Measurements from ENCODE around the gene PGAP3. TPM values are rescaled to one million over a fixed set of nuclear protein-coding genes. Genes with fewer than 3 reads are reported as not detected.
A peak's percentile ranks its signal among the peaks of the same experiment; 100 is the strongest.

Gene PGAP3
- total RNA-seq, 1 donor from 2014 or later, result 21.7 TPM

DNA sequence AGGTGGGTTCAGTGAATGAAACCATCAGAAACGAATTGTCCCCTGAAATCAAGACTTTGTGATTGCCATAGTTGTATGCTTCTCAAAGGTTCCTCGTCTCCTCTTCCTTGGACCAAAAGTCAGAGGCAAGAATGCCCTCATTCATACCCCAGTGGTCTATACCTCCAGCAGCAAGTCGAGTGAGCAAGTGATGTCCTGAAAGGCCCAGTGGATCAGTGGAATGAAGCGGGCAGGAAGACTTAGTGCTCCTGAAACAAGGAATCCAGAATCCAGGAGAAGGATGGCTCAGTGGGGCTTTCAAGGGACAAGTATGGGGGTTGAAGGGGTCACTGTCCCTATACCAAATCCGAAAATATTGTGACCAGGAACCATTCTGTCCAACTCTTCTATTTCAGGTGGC, 6.7 kb upstream of the PGAP3 start:
- Mint-ChIP-seq H3K27me3 (ENCODE audit: low read depth) (peaks cover 3% of the 10 kb centered on the region), H3K4me3 (peak overlapping the region; percentile 24), H3K36me3 (ENCODE audit: low read depth) (no peaks in the 10 kb centered on the region), H3K9me3 (no peaks in the 10 kb centered on the region), H3K4me1 (peaks cover 46% of the 10 kb centered on the region), H3K27ac (ENCODE audit: unreplicated experiment) (peak overlapping the region; percentile 78)
- TF ChIP-seq, protein P1, sequence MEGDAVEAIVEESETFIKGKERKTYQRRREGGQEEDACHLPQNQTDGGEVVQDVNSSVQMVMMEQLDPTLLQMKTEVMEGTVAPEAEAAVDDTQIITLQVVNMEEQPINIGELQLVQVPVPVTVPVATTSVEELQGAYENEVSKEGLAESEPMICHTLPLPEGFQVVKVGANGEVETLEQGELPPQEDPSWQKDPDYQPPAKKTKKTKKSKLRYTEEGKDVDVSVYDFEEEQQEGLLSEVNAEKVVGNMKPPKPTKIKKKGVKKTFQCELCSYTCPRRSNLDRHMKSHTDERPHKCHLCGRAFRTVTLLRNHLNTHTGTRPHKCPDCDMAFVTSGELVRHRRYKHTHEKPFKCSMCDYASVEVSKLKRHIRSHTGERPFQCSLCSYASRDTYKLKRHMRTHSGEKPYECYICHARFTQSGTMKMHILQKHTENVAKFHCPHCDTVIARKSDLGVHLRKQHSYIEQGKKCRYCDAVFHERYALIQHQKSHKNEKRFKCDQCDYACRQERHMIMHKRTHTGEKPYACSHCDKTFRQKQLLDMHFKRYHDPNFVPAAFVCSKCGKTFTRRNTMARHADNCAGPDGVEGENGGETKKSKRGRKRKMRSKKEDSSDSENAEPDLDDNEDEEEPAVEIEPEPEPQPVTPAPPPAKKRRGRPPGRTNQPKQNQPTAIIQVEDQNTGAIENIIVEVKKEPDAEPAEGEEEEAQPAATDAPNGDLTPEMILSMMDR (conservative IDR thresholded peaks at IDR 0.05), result no peak
- no peak for DNase-seq (ENCODE audit: low read depth, low spot score)

DNA sequence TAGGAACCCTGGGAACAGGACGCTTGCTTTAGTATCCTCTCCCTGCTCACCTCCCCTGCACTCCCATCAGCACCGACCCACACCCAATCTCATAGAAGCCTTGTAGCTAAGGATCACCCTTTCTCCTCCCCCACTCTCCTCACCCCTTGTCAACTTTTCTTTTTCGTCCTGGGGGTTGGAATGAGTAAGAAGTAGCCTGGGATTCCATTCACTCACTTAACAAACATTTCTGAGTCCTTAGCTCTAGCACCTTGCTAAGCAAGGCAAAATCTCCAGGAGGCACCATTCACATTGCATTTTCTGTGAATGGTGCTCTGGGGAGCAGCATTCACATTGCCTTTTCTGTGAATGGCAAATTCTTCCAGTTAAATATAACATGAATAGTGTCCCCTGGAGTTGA, 1.1 kb upstream of the PGAP3 start:
- TF ChIP-seq, protein P1 (conservative IDR thresholded peaks at IDR 0.05), result no peak
- peak overlapping the region; percentile 99 for H3K4me3 Mint-ChIP-seq
- H3K4me1 Mint-ChIP-seq, result peaks cover 21% of the 10 kb centered on the region
- H3K9me3 Mint-ChIP-seq, result peaks cover 3% of the 10 kb centered on the region
- no peak for DNase-seq (ENCODE audit: low read depth, low spot score)
- no peaks in the 10 kb centered on the region for H3K27me3 Mint-ChIP-seq (ENCODE audit: low read depth)
- H3K27ac Mint-ChIP-seq (ENCODE audit: unreplicated experiment), result peak overlapping the region; percentile 22
- peaks cover 2% of the 10 kb centered on the region for H3K36me3 Mint-ChIP-seq (ENCODE audit: low read depth)

DNA sequence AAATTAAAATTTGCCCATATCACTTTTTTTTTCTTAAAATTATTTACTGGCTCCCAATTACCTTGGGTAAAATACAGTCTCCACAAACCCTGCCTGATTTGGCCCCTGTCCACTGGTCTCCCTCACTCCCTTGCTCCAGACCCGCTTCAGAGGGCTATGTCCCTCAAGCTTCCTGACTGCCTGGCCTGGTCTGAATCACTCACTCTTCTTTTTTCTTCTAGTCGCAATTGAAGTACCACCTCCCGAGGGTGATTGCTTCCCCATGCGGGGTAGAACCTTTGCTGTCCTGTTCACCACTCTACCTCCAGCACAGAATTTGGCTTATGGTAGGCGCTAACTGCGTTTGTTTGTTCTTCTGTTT, 598 bp upstream of the PGAP3 start:
- Mint-ChIP-seq H3K4me1 (peaks cover 21% of the 10 kb centered on the region), H3K27ac (ENCODE audit: unreplicated experiment) (peak overlapping the region; percentile 99), H3K36me3 (ENCODE audit: low read depth) (peaks cover 3% of the 10 kb centered on the region), H3K27me3 (ENCODE audit: low read depth) (no peaks in the 10 kb centered on the region), H3K9me3 (peaks cover 3% of the 10 kb centered on the region), H3K4me3 (peak overlapping the region; percentile 99)
- DNase-seq (ENCODE audit: low read depth, low spot score), result no peak
- TF ChIP-seq, protein P1 (conservative IDR thresholded peaks at IDR 0.05), result no peak

DNA sequence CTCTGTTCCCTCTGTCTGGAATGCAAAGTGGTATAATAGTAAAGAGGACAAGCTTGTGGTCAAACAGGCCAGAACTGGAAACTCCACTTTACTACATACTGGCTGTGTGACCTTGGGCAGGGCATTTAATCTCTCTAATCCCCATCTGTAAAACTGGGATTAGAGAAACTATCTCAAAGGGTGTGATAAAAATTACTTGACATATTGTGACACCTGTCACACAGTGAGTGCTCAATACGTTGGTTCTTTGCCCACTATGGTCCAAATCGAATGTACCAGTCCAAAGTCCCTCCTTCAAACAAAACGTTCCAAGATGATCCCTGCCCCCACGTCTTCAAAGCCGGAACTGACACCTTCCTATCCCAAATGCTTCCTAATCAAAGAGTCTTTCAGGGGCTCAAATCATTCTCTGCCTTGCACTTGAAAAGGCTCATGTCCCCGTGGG, 734 bp downstream of the PGAP3 start:
- Mint-ChIP-seq H3K4me3 (peak overlapping the region; percentile 99), H3K27ac (ENCODE audit: unreplicated experiment) (no peak overlapping the region), H3K4me1 (peaks cover 21% of the 10 kb centered on the region), H3K36me3 (ENCODE audit: low read depth) (peaks cover 7% of the 10 kb centered on the region), H3K9me3 (peaks cover 3% of the 10 kb centered on the region), H3K27me3 (ENCODE audit: low read depth) (no peaks in the 10 kb centered on the region)
- TF ChIP-seq, protein P1 (conservative IDR thresholded peaks at IDR 0.05), result no peak
- DNase-seq (ENCODE audit: low read depth, low spot score), result no peak

DNA sequence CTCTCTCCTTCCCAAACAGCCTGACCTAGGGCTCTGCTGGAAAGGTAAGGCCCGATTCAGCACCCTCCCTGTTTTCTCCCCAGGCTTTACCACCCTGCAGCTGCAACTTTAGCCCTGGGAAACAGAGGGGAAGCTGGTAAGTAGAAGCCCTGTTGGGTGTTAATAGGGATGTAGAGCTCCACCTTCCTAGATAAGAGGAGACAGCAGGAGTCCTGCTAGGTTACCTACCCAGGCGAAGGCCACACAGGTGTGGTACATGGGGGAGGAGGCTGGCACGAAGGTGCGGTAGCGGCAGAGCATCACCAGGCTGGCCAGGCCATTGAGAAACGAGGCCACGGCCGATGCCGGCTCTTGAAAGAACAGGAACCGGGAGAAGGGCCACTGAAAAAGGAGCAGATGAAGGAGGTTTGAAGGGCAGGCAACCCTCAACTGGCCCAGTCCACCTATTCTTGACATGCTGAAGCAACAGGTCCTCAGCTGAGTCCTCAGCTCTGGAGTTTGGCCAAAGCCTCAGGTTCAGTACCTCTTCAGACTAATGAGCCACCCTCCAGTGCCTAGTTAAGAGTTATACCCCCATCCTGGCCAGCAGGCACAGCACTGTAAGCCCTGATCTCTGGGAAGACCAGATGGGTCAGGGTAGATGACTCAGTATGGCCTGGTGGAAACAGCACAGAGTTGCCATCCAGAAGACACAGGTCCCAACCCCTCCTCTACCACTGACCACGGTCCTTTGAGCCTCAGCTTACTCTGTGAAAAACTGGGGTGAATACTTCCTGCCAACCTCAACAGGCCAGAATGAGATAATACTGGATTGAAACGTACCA, 3.3 kb downstream of the PGAP3 start:
- H3K4me3 Mint-ChIP-seq, result no peak overlapping the region
- H3K4me1 Mint-ChIP-seq, result peaks cover 21% of the 10 kb centered on the region
- H3K27ac Mint-ChIP-seq (ENCODE audit: unreplicated experiment), result no peak overlapping the region
- no peak for DNase-seq (ENCODE audit: low read depth, low spot score)
- TF ChIP-seq, protein P1 (conservative IDR thresholded peaks at IDR 0.05), result no peak
- peaks cover 3% of the 10 kb centered on the region for H3K9me3 Mint-ChIP-seq
- H3K27me3 Mint-ChIP-seq (ENCODE audit: low read depth), result no peaks in the 10 kb centered on the region
- peaks cover 7% of the 10 kb centered on the region for H3K36me3 Mint-ChIP-seq (ENCODE audit: low read depth)
